AG10803 (cell line): ENCODE measurements around the gene SEMA4D.

Experiments
- DNase-seq: peaks from one replicate; pipeline ENCODE4 v3.0.0; 2010; ENCODE audit warnings: low read depth
- H3K4me3 ChIP-seq: 2 replicates; pipeline ENCODE4 v1.5.1; 2011; ENCODE audit warnings: mild to moderate bottlenecking, low read length, control low read depth
- CTCF ChIP-seq: conservative IDR thresholded peaks from 2 replicates; pipeline ENCODE4 v1.5.1; 2011; ENCODE audit warnings: mild to moderate bottlenecking, low read length, control low read depth, inconsistent platforms

The SEMA4D gene

GRCh38 chr9:89496645-89497256, 1.2 kb downstream of the SEMA4D start:
- no peak overlapping the region for H3K4me3 ChIP-seq
- TF ChIP-seq CTCF, result no peak
- DNase-seq, result no peak

- H3K4me3 ChIP-seq, result no peak overlapping the region
- no peak for TF ChIP-seq CTCF
Measured at GRCh38 chr9:89495824-89496560, 1.9 kb downstream of the SEMA4D start.

GRCh38 chr9:89494199-89494598, 3.7 kb downstream of the SEMA4D start:
- DNase-seq, result no peak
- H3K4me3 ChIP-seq, result no peak overlapping the region
- TF ChIP-seq CTCF, result no peak

More at GRCh38 chr9:89495824-89496560, 1.9 kb downstream of the SEMA4D start:
- no peak for DNase-seq

GRCh38 chr9:89493671-89494070, 4.2 kb downstream of the SEMA4D start:
- TF ChIP-seq CTCF, result no peak
- no peak overlapping the region for H3K4me3 ChIP-seq
- DNase-seq, result no peak

GRCh38 chr9:89493181-89493580, 4.7 kb downstream of the SEMA4D start:
- DNase-seq, result no peak
- no peak overlapping the region for H3K4me3 ChIP-seq
- TF ChIP-seq CTCF, result no peak

- no peak overlapping the region for H3K4me3 ChIP-seq
- TF ChIP-seq CTCF, result no peak
- no peak for DNase-seq
Measured at GRCh38 chr9:89492586-89492985, 5.3 kb downstream of the SEMA4D start.

- no peak overlapping the region for H3K4me3 ChIP-seq
- DNase-seq, result no peak
- TF ChIP-seq CTCF, result no peak
Measured at GRCh38 chr9:89491694-89492093, 6.2 kb downstream of the SEMA4D start.
